K562 (cell line): Measurements from ENCODE around the gene SKAP2. TPM values are rescaled to one million over a fixed set of nuclear protein-coding genes. Genes with fewer than 3 reads are reported as not detected.
A peak's percentile ranks its signal among the peaks of the same experiment; 100 is the strongest.
"Not testable (repeated sequence)": the region's sequence is repeated elsewhere in the genome, so short reads cannot be mapped to it uniquely, and the experiment has no call there.

Source experiments
- ATAC-seq: fragments of 200-7000 bp; cut with Tn5 transposase; 3 replicates; pipeline ENCODE4 v1.9.1; 2020; ENCODE audit warnings: moderate library complexity
- BruUV-seq: library from RNA; stranded (reverse); fragments of 400-500 nt; replicated peaks from 2 replicates; lab custom pipeline; 2021; lab: Mats Ljungman, UMichigan
- CTCF ChIA-PET: fragments of 300-600 bp; formaldehyde crosslinking; extraction: SDS; loops from one replicate; lab custom pipeline; 2021; ENCODE audit warnings: low intra/inter-chr PET ratio; lab: Yijun Ruan, JAX
- POLR2A ChIA-PET: fragments of 300-600, 350-650 bp; sonication (Branson Sonifier 250); formaldehyde crosslinking; extraction: SDS; loops from one replicate; lab custom pipeline; 2021; ENCODE audit warnings: antibody characterized with exemption, inconsistent platforms; lab: Yijun Ruan, JAX
- DNase-seq, 4 experiments: peaks; one replicate each; pipeline versions ENCODE4 v3.0.0 to v3.0.0-alpha.2; 2011 to 2018; ENCODE audit warnings: low spot score in 3 of 4, mixed read lengths in 3 of 4; ENCODE audit errors: extremely low read depth in 1 of 4
- FAIRE-seq: peaks from 2 replicates; lab custom pipeline; 2011; peaks lifted over from hg19 to GRCh38; lab: Jason Lieb, UNC
- H2AFZ ChIP-seq: 2 replicates; pipeline ENCODE4 v1.6.0; 2011; ENCODE audit warnings: low read depth, low read length, control low read depth, inconsistent platforms
- H3K27ac ChIP-seq: fragments of 200-600 bp; 3 replicates; pipeline ENCODE4 v1.8.0; 2011; ENCODE audit warnings: low read depth, mild to moderate bottlenecking, control low read depth, inconsistent platforms, low read length, moderate library complexity, mixed read lengths; ENCODE audit errors: extremely low read depth
- H3K27me3 ChIP-seq, 2 experiments: fragments of 300-600 bp in 1 of 2; 2 replicates in 1 of 2; 3 replicates in 1 of 2; pipeline versions ENCODE4 v1.6.0 to v1.8.0; 2011; ENCODE audit warnings: inconsistent platforms in 2 of 2, low read length in 2 of 2, mild to moderate bottlenecking in 1 of 2, mixed read lengths in 1 of 2, moderate library complexity in 1 of 2; ENCODE audit not compliant: control insufficient read depth in 2 of 2, insufficient read depth in 2 of 2
- H3K36me3 ChIP-seq: fragments of 300-600 bp; 3 replicates; pipeline ENCODE4 v1.8.0; 2011; ENCODE audit warnings: mild to moderate bottlenecking, low read length, inconsistent platforms; ENCODE audit not compliant: control insufficient read depth, insufficient read depth
- H3K4me1 ChIP-seq, 2 experiments: fragments of 200-600 bp in 1 of 2; replicated peaks in 1 of 2; 2 replicates in 1 of 2; 3 replicates in 1 of 2; pipeline versions ENCODE4 v1.5.1 to v1.8.0; 2011; ENCODE audit warnings: inconsistent platforms in 2 of 2, low read length in 2 of 2, mild to moderate bottlenecking in 1 of 2, mixed read lengths in 1 of 2, moderate library complexity in 1 of 2; ENCODE audit not compliant: control insufficient read depth in 2 of 2, insufficient read depth in 2 of 2
- H3K4me2 ChIP-seq: 2 replicates; pipeline ENCODE4 v1.6.1; 2011; ENCODE audit warnings: low read length, control low read depth, inconsistent platforms, mixed read lengths; ENCODE audit not compliant: insufficient read depth
- H3K4me3 ChIP-seq: fragments of 200-600 bp; sonication (generic), shearing (Covaris generic); 2 replicates; pipeline ENCODE4 v1.5.1; 2016; ENCODE audit warnings: control low read depth, inconsistent platforms
- H3K79me2 ChIP-seq: fragments of 200-600 bp; 3 replicates; pipeline ENCODE4 v1.8.0; 2011; ENCODE audit warnings: low read length, inconsistent platforms; ENCODE audit not compliant: control insufficient read depth, insufficient read depth
- H3K9ac ChIP-seq, 2 experiments: 2 replicates each; pipeline versions ENCODE4 v1.6.0 to v1.6.1; 2011; ENCODE audit warnings: low read depth in 2 of 2, low read length in 2 of 2, control low read depth in 1 of 2, inconsistent platforms in 1 of 2, mild to moderate bottlenecking in 1 of 2, mixed read lengths in 1 of 2; ENCODE audit not compliant: insufficient read depth in 1 of 2
- H3K9me1 ChIP-seq: one replicate; pipeline ENCODE4 v1.6.0; 2011; ENCODE audit warnings: inconsistent platforms, mild to moderate bottlenecking, low read length, moderate library complexity; ENCODE audit not compliant: control insufficient read depth, insufficient read depth
- H3K9me3 ChIP-seq: replicated peaks from 2 replicates; pipeline ENCODE4 v1.5.1; 2011; ENCODE audit warnings: low read depth, low read length, inconsistent platforms; ENCODE audit not compliant: control insufficient read depth, insufficient read depth
- H4K20me1 ChIP-seq: replicated peaks from 2 replicates; pipeline ENCODE4 v1.6.1; 2011; ENCODE audit warnings: low read length, inconsistent platforms, mixed read lengths; ENCODE audit not compliant: control insufficient read depth, insufficient read depth
- CBX2 ChIP-seq: fragments of 200-600 bp; sonication (generic); IDR thresholded peaks from one replicate; pipeline ENCODE4 v1.6.1; 2012; ENCODE audit warnings: mild to moderate bottlenecking, low read length, inconsistent platforms; ENCODE audit not compliant: insufficient read depth, poor library complexity, severe bottlenecking
- ELF4 ChIP-seq: fragments of 450-650 bp; formaldehyde crosslinking; IDR thresholded peaks from 2 replicates; pipeline ENCODE4 v1.4.0; 2022; ENCODE audit warnings: missing genetic modification characterization
- NBN ChIP-seq: fragments of 450-650 bp; IDR thresholded peaks from 2 replicates; pipeline ENCODE4 v1.6.1; 2016; ENCODE audit warnings: low read depth, mild to moderate bottlenecking
- NR3C1 ChIP-seq: sonication (generic); formaldehyde crosslinking; IDR thresholded peaks from 2 replicates; pipeline ENCODE4 v1.8.1; 2022; ENCODE audit warnings: missing genetic modification reagents
- ZNF146 ChIP-seq: IDR thresholded peaks from one replicate; pipeline ENCODE4 v1.6.1; 2018; ENCODE audit warnings: missing compliant biosample characterization; ENCODE audit not compliant: unreplicated experiment
- ZNF695 ChIP-seq: fragments of 450-650 bp; formaldehyde crosslinking; IDR thresholded peaks from 2 replicates; pipeline ENCODE4 v1.4.0; 2020; ENCODE audit warnings: mild to moderate bottlenecking, moderate library complexity
- WGBS: fragments of 100-300 bp; shearing (Covaris generic); methylation state at CpG from one replicate; pipeline ENCODE4 v1.1.6; 2016; ENCODE audit warnings: low coverage, mixed read lengths; ENCODE audit not compliant: insufficient coverage; ENCODE audit errors: missing lambda C conversion rate; 5-methylcytosine and 5-hydroxymethylcytosine counted together
- in situ Hi-C: fragments of 300-500 bp; cut with MboI; formaldehyde crosslinking; loops from 4 replicates; pipeline ENCODE4 v1.15.0; 2018; ENCODE audit warnings: inconsistent platforms, mixed read lengths
- intact Hi-C: fragments of 100-400 bp; cut with micrococcal nuclease; formaldehyde crosslinking; loops from 2 replicates; pipeline ENCODE4 v1.14.2; 2022
- polyA plus RNA-seq, 8 experiments: library from polyadenylated mRNA; depleted of rRNA in 4 of 8; stranded (reverse) in 5 of 8; unstranded in 3 of 8; fragments of >200 nt; fragmentation: Nextera tagmentation in 2 of 8; fragmentation: Illumina TruSeq in 1 of 8; extraction: Ambion mirVana in 2 of 8; extraction: Trizol in 1 of 8; gene quantifications; 2 replicates each; pipeline versions ENCODE4 v1.2.1 to v1.2.3, GENCODE V29; 2011 to 2014; ENCODE audit warnings: inconsistent platforms in 1 of 8, missing spikeins in 1 of 8
- total RNA-seq, 7 experiments: library from RNA; depleted of rRNA in 6 of 7; stranded (reverse); fragments of >200 nt in 6 of 7; fragmentation: Illumina TruSeq in 2 of 7; extraction: Trizol in 2 of 7; gene quantifications; 2 replicates each; pipeline versions ENCODE4 v1.2.1 to v1.2.3, GENCODE V29; 2011 to 2021; ENCODE audit warnings: low replicate concordance in 1 of 7

The SKAP2 gene
- total and polyA plus RNA-seq, 9 of the 15 experiments (the other 6 are each of a cell fraction or from before 2014, with no cell fraction given) = 4.2 to 11.7 (median 8.3) TPM

- no peak for TF ChIP-seq NBN
- no peak for TF ChIP-seq ELF4 (CRISPR knock-in tag)
- no peak for TF ChIP-seq ZNF695 (CRISPR knock-in tag)
- no peak for TF ChIP-seq CBX2
- no peak for TF ChIP-seq NR3C1 (CRISPR knock-in tag)
- TF ChIP-seq, all 486 proteins: peak for 0
Measured at GRCh38 chr7:26841003-26841739, 23.2 kb downstream of the SKAP2 start (continued).

- H3K79me2 ChIP-seq, H2AFZ ChIP-seq, H3K4me3 ChIP-seq, POLR2A ChIA-PET, FAIRE-seq, H4K20me1 ChIP-seq, BruUV-seq, DNase-seq, H3K4me1 ChIP-seq, H3K27me3 ChIP-seq, in situ Hi-C loops, H3K36me3 ChIP-seq, H3K9ac ChIP-seq, CTCF ChIA-PET, H3K9me1 ChIP-seq, H3K4me2 ChIP-seq, H3K27ac ChIP-seq, intact Hi-C loops, ATAC-seq, H3K9me3 ChIP-seq: not testable (repeated sequence)
- peak; percentile 72 for TF ChIP-seq ZNF146 (CRISPR knock-in tag)
- 21% methylated on average over 3 of the region's 3 CpGs for whole genome bisulfite sequencing
Measured at GRCh38 chr7:26836793-26837192, 27.6 kb downstream of the SKAP2 start.
